NCI-H748 (cell line): ENCODE results near the gene AADACL2.
"Not testable (repeated sequence)": the region's sequence is repeated elsewhere in the genome, so short reads cannot be mapped to it uniquely, and the experiment has no call there.

ENCODE experiments used
- DNase-seq: peaks from one replicate; lab custom pipeline; 2025; ENCODE audit not compliant: unreplicated experiment; lab: John Stamatoyannopoulos, UW

AADACL2 gene

DNA sequence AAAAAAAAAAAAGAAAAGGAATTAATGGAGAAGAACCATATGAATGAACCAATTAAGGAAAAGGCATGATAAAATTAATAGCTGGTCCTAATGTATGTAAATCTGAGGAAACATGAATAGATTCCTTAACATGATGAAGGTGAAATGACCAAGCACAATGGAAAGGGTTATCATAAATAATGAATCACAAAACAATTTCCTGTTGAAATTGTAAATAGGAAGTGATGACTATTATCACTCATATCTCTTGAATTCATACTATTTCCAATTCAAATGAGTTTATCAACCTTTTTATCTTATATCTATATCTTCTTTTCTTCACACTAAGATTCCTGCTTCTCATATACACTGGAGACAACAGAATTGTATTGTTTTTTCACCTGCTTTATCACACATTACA lies 32.0 kb downstream of the AADACL2 start:
- DNase-seq: no peak

DNA sequence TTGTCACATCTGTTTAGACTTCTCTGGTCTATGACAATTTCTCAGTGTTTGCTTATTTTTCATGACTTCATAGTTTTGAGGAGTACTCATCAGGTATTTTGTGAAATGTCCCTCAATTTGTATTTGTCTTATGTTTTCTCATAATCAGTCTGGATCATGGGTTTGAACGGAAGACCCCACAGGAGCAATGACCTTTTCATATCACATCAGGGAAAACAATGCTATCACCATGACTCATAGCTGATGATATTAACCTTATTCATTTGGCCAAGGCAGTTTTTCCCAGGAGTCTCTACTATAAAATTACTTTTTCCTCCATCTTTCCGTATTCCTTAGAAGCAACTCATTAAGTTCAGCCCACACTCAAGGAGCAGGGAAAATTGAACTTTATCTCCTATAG lies 32.7 kb downstream of the AADACL2 start:
- no peak for DNase-seq

DNA sequence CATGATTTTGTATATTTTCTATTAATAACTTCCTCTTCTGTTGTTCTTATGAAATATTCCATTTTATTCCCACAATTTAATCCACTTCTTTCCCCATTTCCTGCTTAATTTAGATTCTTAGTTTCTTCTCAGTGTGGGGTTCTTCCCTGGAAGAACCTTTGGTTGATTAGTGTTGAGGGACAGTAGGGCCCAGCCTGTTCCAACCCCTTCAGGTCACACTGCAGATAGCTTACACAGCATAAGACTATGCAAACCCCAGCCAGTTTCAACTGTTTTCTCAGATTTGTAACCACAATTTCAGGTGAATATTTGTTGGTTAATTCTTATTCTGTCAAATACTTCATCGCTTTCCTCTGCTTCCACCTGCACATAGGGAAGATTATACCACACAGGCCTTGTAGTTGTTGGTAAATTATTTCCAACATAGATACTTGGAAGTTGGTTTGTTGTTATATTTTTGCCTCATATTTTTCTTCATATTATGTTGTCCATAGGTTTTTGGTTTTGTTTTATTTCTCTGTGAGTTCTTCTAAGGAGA lies 34.7 kb downstream of the AADACL2 start:
- peak; percentile 2 for DNase-seq

DNA sequence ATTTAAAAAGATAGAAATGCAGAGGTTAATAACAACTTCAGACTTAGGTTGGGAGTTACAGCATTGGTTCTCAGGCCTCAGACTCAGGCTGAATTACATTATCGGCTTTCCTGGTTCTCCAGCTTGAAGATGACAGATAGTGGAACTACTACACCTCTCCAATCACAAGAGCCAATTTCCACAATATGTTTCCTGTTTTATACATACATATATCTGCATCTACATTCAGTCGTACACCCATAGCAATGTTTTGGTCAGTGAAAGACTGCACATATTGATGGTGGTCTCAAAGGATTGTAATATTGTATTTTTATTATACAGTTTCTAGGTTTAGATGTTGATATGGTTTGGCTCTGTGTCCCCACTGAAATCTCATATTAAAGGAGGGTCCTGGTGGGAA lies 35.4 kb downstream of the AADACL2 start:
- DNase-seq: no peak

DNA sequence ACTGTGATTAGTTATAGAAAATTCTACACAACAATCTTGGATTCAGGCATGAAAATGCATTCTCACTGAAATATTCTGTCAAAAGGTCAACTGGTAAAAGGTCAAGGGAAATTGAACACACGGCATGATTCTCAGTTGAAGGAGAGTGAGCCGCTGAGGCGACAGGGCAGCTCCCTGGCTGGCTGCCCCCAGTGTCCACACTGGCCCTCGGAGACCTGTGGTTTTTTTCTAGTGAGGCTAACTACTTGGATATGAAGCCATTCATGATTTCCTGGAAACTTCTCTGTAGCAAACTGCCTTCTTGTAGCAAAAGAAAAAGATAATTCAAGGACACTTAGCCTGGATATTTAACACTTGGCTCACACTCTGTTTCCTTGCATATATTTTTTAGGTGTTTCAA lies 37.2 kb downstream of the AADACL2 start:
- DNase-seq: peak; percentile 56

DNA sequence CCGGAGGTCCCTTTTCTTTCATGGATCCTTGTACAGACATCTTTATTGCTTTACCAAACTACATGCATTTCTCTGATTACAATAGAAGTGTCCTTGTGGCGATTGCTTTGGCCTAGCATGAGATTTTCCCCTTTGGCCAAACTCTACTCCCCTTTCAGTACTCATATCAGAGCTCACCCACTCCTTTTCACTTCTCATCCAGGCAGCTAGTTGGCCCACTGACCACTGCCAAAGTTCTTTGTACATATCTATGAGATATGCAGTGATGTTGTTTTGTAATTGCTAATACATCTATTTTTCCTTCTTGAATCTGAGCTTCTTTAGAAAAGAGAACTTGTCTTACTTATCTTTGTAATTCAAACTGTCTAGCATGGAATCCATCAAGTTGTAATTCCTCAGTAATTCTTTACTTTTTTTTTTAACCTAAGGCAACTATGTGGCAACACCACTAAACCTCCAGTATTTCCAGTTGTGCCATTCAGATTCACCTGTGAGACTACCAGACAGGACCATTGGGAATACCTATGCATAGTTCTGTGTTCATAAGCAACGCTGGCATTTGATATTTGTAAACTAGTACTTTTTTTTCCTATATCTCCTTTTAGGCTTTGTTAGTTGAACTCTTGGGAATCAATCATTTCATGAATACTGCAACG lies 39.2 kb downstream of the AADACL2 start:
- DNase-seq: no peak

DNA sequence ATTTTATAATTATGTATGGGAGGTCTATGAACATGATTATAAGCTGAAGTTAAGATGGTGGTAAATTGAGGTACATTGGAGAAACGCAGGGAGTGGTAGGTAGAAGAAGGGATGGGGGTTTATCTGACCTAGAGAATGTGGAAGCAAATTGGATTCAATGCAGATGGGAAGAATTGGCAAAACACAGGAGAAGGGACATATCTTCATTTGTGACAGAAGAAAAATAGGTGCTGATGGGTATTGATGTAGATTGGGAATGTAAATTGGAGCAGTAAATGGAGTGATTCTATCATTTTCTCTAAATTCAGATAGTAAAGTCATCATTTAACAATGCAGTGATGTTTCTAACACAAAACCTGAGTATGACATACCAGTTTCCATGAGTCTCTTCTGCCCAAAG lies 40.5 kb downstream of the AADACL2 start:
- no peak for DNase-seq

DNA sequence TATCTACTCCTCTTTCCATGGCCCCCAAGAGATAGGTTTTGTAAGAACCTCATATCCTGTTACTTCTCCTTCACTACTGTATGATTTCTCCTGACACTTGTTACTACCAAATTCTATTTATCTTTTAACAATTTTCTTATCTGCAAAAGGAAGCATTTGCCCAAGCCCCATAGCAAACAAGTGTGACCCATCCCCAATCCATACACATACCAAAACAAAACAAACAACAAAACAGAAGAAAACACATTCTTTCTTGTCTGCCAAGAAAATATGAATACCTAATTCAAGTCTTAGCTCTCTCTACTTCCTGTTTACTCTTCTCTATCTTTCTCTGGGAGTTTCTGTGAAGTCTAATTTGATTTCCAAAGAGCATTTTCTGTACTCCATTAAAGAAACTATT lies 41.2 kb downstream of the AADACL2 start:
- no peak for DNase-seq

DNA sequence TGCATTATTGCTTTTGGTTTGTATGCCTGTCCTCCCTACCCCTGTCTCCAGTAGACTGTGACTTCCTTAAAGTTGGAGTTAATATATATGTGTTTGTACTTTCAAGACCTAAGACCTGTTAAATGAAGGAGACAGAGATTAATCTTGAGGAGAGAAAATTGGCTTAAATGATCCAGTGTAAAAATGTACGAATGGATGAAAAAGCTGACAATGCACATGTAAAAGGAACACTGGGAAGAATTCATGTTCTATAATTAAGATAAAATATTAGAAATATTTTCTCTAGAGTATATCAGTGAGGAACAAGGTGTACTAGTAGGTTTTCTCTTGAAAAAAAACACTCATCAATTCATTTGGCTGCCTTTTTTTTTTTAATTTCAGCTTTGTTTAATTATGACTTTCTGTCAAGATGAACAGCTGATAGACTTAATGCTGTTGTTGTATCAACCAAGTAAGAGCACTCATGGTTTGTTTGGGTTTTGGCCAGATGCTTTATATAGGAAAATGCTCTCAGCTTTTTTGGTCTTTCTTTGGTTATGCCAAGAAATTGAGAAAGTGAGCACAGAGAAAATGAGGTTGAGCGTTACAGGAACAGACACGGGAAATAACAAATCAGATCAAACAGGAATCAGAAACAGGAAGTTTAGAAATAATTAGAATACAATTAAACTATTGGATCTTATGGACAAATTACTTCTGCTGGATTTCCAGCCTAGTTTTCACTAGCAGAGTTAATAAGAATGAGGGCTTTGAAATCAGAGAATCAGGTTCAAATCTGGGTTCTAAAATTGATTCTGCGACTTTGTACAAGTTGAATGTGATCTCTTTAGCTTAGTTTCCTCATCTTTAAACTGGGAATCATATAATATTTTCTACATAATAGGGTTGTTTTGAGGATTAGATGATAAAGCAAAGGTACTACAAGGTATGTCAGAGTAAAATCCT lies 41.9 kb downstream of the AADACL2 start:
- no peak for DNase-seq

DNA sequence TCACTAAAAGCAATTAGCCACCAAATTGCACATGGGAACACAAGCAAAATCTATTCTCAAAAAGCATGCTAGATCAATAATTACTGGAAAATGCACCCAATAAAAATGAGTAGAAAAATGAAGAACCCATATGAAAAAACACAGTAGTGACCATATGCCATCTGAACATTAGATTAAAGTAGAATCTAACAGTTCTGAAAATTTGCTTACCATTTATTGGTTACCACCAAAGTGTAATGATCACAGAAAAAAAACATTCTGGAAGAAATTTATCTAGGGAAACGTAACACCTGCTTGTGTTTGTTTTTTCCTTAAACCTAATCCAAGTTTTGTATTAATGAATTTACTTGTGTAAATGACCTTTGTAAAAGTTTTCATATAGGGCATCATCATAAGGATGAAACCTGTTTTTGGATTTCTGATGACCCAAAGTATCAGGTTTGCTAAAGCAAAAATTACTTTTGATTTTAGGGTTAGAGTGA lies 42.6 kb downstream of the AADACL2 start:
- no peak for DNase-seq

DNA sequence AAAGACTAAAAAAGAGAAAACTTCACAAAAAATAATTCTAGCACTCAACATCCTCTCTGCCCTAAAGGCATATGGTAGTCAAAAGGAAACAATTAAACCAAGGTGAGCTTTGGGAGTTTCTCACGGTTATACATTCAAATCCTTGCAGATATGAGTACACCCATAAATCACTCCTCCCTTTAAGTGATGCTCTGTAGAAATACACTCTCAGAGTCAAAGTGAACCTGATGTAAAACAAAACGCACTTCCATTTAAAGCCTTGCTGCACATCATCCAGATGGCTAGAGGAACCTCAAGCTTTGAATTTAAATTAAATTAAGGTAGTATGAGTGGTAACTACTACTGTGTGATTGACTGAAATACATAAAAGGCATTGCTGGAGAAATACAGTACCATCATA lies 44.2 kb downstream of the AADACL2 start:
- DNase-seq: peak; percentile 5

DNA sequence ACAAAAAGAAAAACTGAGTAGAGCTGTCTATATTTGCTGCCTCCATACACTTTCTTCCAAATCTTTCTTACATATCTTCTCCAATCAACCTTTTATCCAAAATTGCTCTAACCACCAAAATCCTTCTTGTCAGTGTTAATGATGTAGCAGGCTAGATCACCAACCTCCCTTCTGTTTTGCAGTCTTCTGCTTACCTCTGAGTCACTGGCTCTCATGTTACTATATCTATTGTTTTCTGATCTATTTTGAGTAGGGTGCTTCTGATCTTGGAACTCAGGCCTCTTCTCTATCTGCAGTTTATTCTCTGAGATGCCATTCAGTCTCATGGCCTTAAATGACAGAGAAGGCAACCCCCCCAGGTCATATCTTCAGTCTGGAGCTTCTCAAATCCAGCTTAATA lies 53.9 kb downstream of the AADACL2 start:
- DNase-seq: no peak

DNA sequence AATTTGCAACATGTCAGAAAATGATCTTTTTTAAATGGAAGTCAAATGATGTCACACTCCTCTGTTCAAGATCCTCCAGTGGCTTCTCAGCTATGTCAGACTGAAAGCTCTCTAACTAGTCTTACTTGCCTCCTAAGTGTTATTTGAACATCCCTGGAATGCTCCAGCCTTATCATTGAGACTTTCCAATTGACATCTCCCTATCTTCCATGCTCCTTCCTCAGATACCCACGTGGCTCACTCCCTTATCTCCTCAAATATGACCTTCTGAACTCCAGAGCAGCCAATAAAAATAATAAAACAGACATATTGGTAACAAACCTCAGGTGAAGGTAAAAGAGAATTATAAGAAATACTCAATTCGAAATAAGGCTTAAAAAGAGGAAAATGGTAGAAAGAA lies 54.7 kb downstream of the AADACL2 start:
- no peak for DNase-seq

DNA sequence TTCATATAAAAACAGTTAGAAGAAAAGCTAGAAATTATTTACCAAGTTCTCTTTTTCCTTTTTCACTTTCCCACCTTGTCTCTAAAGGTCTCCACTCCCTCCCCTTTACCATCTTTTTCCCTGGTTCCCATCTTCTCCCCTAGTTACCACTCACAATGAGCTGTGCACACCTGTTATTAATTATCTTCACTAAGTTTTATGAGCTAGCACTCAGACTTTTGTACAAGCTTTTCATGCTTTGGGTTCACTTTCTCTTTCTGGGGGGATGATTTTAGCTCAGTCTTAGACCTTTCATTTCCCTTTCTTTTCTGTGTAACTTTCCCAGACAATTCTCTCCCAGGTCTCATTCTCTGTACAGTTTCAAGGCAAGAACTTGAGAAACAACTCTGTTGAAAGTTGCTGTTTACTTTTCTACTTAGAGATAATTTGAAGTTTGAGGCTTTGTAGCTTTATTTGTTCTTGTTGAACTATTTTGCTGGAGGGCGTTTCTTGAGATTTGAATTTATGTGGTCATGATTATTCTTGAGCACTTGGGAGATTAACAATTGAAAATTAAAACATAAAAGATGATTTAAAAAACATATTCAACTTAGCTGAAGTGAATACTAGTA lies 56.2 kb downstream of the AADACL2 start:
- DNase-seq: no peak

DNA sequence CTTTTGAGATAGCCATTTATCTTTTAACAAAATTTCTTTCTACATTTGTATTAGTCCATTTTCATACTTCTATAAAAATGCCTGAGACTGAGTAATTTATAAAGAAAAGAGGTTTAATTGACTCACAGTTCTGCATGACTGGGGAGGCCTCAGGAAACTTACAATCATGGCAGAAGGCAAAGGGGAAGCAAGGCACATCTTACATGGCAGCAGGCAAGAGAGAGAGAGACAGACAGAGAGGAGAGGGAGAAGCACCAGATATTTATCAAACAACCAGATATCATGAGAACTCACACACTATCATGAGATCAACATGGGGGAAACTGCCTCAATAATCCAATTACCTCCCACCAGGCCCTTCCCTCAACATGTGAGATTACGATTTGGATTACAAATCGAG lies 57.0 kb downstream of the AADACL2 start:
- DNase-seq: not testable (repeated sequence)

DNA sequence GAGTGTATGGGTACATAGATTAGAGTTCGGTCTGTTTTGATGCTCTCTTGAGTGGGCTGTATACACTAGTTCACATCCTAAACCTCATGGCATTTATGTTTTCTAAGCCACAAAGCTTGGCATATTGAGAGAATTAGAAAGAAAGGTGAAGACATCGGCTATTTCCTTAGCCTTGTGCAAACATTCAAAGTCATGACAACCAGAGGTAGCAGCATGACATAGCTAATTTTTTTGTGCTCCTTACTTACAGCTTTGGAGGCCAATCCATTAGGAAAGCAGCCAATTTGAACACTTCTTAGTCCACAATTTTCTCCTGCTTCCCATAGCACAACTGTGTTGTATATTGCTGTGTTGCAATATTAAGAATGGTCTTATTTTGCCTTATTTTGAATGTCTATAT lies 58.7 kb downstream of the AADACL2 start:
- DNase-seq: no peak

DNA sequence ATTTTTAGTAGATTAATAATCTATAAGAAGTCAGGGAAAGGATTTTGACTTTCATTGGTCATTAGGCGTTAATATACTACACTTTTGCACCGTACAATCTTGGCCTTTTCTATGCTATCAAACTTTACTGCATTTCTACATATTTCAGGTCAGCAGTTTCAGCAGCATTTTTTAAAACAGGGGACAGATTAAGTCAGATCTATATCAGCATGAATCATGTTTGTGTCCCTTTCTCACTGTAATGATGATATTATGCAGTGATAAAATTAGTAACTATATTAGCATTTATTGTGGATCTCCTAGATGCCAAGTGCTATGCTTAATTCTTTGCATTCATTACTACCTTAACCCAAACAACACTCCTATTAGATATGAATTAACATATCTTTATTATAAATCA lies 59.9 kb downstream of the AADACL2 start:
- DNase-seq: no peak

DNA sequence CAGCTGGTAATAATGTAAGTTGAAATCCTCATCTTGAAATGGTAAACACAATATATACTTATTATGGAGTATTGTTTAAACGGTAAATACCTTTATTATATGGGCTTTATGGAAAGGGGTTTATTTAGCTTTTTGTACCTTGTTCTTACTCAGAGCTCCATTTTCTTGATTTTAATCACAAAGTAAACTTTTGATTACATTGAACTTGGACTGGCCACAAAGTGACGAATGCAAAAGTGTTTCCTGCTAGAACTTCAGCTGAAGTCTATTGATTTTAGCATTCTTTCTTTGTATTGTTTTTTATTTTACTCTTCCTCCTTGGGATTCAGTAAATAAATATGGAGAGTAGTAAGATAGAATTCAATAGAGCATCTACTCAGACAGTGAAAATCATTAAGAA lies 60.4 kb downstream of the AADACL2 start:
- DNase-seq: no peak

DNA sequence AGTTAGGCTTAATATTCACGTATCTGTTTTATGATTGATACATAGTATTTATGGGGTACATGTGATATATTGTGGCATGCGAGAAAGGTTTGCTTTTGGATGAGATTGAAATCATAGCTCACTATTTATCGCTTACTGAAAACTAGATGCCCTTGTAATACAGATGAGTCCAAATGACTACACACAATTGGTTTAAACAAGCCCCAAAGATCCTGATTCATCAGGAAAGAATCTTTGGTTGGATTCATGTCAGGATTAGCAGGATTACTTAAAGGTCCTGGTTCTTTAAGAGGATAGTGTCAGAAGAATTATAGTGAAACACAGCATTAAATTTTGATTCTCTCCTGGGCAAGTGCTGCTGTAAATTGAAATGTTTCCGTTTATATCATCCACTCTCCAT lies 61.5 kb downstream of the AADACL2 start:
- no peak for DNase-seq

DNA sequence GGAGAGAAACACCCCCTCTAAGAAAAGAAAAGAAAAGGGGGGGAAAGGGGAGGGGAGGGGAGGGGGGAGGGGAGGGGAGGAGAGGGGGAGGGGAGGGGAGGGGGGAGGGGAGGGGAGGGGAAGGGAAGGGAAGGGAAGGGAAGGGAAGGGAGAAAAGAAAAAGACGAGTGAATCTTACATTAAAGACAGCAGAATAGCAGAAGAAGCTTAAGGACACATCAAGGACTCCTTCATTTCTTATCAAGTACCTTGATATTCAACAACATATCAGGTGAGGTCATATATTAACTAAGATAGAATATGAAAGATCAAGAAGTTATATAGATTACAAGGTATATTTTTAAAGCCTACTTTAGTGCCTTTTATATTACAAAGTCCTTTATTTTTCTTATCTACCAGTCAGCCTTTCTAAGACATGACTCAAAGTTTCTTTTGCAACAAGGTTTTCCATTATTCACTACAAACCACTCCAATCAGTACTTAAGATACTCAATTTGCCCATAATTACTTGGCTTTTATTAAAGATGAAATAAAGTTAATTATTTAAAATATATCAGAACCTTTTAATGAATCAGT lies 62.5 kb downstream of the AADACL2 start:
- DNase-seq: no peak

DNA sequence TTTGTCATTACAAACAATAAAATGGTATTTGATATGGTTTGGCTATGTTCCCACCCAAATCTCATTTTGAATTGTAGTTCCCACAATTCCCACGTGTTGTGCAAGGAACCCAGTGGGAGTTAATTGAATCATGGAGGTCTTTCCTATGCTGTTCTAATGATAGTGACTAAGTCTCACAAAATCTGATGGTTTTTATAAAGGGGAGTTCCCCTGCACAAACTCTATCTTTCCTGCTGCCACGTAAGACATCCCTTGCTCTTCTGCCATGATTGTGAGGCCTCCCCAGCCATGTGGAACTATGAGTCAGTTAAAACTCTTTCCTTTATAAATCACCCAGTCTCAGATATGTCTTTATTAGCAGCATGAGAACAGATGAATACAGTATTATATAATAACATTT lies 64.7 kb downstream of the AADACL2 start:
- DNase-seq: no peak
